HEK293T (cell line): ENCODE data around the gene SGPL1.

Experiments used
- CTCF ChIA-PET: fragments of 350-600 bp; formaldehyde crosslinking; extraction: SDS; loops from one replicate; lab custom pipeline; 2021; ENCODE audit warnings: antibody characterized with exemption, inconsistent platforms; lab: Yijun Ruan, JAX
- POLR2A ChIA-PET: fragments of 350-600 bp; formaldehyde crosslinking; extraction: SDS; loops from one replicate; lab custom pipeline; 2020; ENCODE audit warnings: antibody characterized with exemption, inconsistent platforms; lab: Yijun Ruan, JAX
- DNase-seq: peaks from one replicate; pipeline ENCODE4 v3.0.0; 2012; ENCODE audit warnings: mixed read lengths; ENCODE audit errors: extremely low spot score
- ARNT ChIP-seq: fragments of 450-650 bp; IDR thresholded peaks from 2 replicates; pipeline ENCODE4 v1.6.1; 2017; ENCODE audit warnings: mild to moderate bottlenecking
- BHLHE40 ChIP-seq: fragments of 450-650 bp; IDR thresholded peaks from 2 replicates; pipeline ENCODE4 v1.6.1; 2016; ENCODE audit warnings: mild to moderate bottlenecking, moderate library complexity, borderline replicate concordance
- CTBP1 ChIP-seq: fragments of 450-650 bp; IDR thresholded peaks from 2 replicates; pipeline ENCODE4 v1.6.1; 2016; ENCODE audit warnings: borderline replicate concordance
- ELF4 ChIP-seq: fragments of 450-650 bp; IDR thresholded peaks from 2 replicates; pipeline ENCODE4 v1.6.1; 2017; ENCODE audit warnings: antibody characterized with exemption
- FOXA1 ChIP-seq: fragments of 450-650 bp; IDR thresholded peaks from 2 replicates; pipeline ENCODE4 v1.6.1; 2016; ENCODE audit warnings: mild to moderate bottlenecking
- FOXK2 ChIP-seq: fragments of 450-650 bp; IDR thresholded peaks from 2 replicates; pipeline ENCODE4 v1.6.1; 2016; ENCODE audit warnings: mild to moderate bottlenecking
- FOXM1 ChIP-seq: fragments of 450-650 bp; IDR thresholded peaks from 2 replicates; pipeline ENCODE4 v1.6.1; 2017; ENCODE audit warnings: mild to moderate bottlenecking, borderline replicate concordance
- HDGF ChIP-seq: fragments of 450-650 bp; IDR thresholded peaks from 2 replicates; pipeline ENCODE4 v1.6.1; 2017; ENCODE audit warnings: antibody characterized with exemption, borderline replicate concordance
- L3MBTL2 ChIP-seq: fragments of 450-650 bp; conservative IDR thresholded peaks from 2 replicates; pipeline ENCODE4 v1.6.1; 2016; ENCODE audit warnings: mild to moderate bottlenecking
- LEF1 ChIP-seq: fragments of 450-650 bp; IDR thresholded peaks from 2 replicates; pipeline ENCODE4 v1.6.1; 2017; ENCODE audit warnings: mild to moderate bottlenecking, borderline replicate concordance
- NFRKB ChIP-seq: fragments of 450-650 bp; IDR thresholded peaks from 2 replicates; pipeline ENCODE4 v1.6.1; 2016; ENCODE audit warnings: mild to moderate bottlenecking, moderate library complexity
- PKNOX1 ChIP-seq: fragments of 450-650 bp; IDR thresholded peaks from 2 replicates; pipeline ENCODE4 v1.6.1; 2016
- SP1 ChIP-seq: fragments of 450-650 bp; IDR thresholded peaks from 2 replicates; pipeline ENCODE4 v1.6.1; 2017
- SUZ12 ChIP-seq: fragments of 450-650 bp; IDR thresholded peaks from 2 replicates; pipeline ENCODE4 v1.6.1; 2016; ENCODE audit warnings: mild to moderate bottlenecking
- TARDBP ChIP-seq: fragments of 450-650 bp; IDR thresholded peaks from 2 replicates; pipeline ENCODE4 v1.6.1; 2016
- ZNF384 ChIP-seq: fragments of 450-650 bp; IDR thresholded peaks from 2 replicates; pipeline ENCODE4 v1.6.1; 2016

The SGPL1 gene

GRCh38 chr10:70843333-70843732, 27.6 kb downstream of the SGPL1 start:
- TF ChIP-seq SP1 (no peak), TARDBP (no peak), HDGF (no peak), BHLHE40 (no peak), CTBP1 (no peak), PKNOX1 (no peak), FOXA1 (no peak), L3MBTL2 (no peak), SUZ12 (no peak), FOXK2 (no peak), FOXM1 (no peak), ELF4 (no peak), ZNF384 (no peak), ARNT (no peak), NFRKB (no peak), LEF1 (no peak)
- ChIA-PET POLR2A (no interaction called here), CTCF (no interaction called here)
- no peak for DNase-seq

GRCh38 chr10:70843776-70844489, 28.2 kb downstream of the SGPL1 start:
- TF ChIP-seq ZNF384 (no peak), FOXA1 (no peak), TARDBP (no peak), HDGF (no peak), FOXM1 (no peak), ELF4 (no peak), CTBP1 (no peak), ARNT (no peak)
- ChIA-PET CTCF (no interaction called here), POLR2A (no interaction called here)
- no peak for DNase-seq

GRCh38 chr10:70845256-70845655, 29.5 kb downstream of the SGPL1 start:
- POLR2A ChIA-PET = no interaction called here
- TF ChIP-seq CTBP1 (no peak), NFRKB (no peak), SUZ12 (no peak)
- CTCF ChIA-PET = no interaction called here
- DNase-seq = no peak

- ChIA-PET POLR2A (no interaction called here), CTCF (no interaction called here)
- DNase-seq = no peak
- TF ChIP-seq SUZ12 = no peak
- TF ChIP-seq L3MBTL2 = no peak
- TF ChIP-seq PKNOX1 = no peak
- no peak for TF ChIP-seq HDGF
These were observed 30.1 kb downstream of the SGPL1 start for GRCh38 chr10:70845816-70846215.

- no peak for DNase-seq
- ChIA-PET POLR2A (no interaction called here), CTCF (interaction anchor here (0.6 kb wide), 1 partner anchor 10 kb away, joined by 3 read pairs; no protein-coding TSS in a partner anchor)
- no peak for TF ChIP-seq NFRKB
- no peak for TF ChIP-seq CTBP1
- no peak for TF ChIP-seq HDGF
- TF ChIP-seq ARNT = no peak
- no peak for TF ChIP-seq ELF4
- no peak for TF ChIP-seq FOXM1
- no peak for TF ChIP-seq SUZ12
- TF ChIP-seq FOXA1 = no peak
These were observed 31.0 kb downstream of the SGPL1 start for GRCh38 chr10:70846795-70847194.

- no peak for DNase-seq
- no peak for TF ChIP-seq SP1
- no peak for TF ChIP-seq L3MBTL2
- no peak for TF ChIP-seq FOXM1
- no peak for TF ChIP-seq PKNOX1
- POLR2A ChIA-PET = no interaction called here
- CTCF ChIA-PET = no interaction called here
These were observed 32.1 kb downstream of the SGPL1 start for GRCh38 chr10:70847659-70848360.
